ENCODE results near the gene ALDH4A1.
"Not testable (repeated sequence)": the region's sequence is repeated elsewhere in the genome, so short reads cannot be mapped to it uniquely, and the experiment has no call there.

Gene ALDH4A1

GRCh38 chr1:18875107-18875795 lies 27.1 kb downstream of the ALDH4A1 start:
- peak; percentile 34 for DNase-seq

GRCh38 chr1:18874600-18874999 lies 27.8 kb downstream of the ALDH4A1 start:
- DNase-seq, result no peak

GRCh38 chr1:18874036-18874435 lies 28.3 kb downstream of the ALDH4A1 start:
- DNase-seq, result no peak

GRCh38 chr1:18872071-18872611 lies 30.2 kb downstream of the ALDH4A1 start:
- DNase-seq, result no peak

- no peak for DNase-seq
Observed at GRCh38 chr1:18871401-18872070, 30.8 kb downstream of the ALDH4A1 start.

GRCh38 chr1:18870957-18871356 lies 31.4 kb downstream of the ALDH4A1 start:
- no peak for DNase-seq

GRCh38 chr1:18870595-18870865 lies 31.8 kb downstream of the ALDH4A1 start:
- DNase-seq, result not testable (repeated sequence)

GRCh38 chr1:18869847-18870594 lies 32.3 kb downstream of the ALDH4A1 start:
- no peak for DNase-seq

GRCh38 chr1:18868801-18869424 lies 33.4 kb downstream of the ALDH4A1 start:
- DNase-seq, result no peak

- DNase-seq, result no peak
Observed at GRCh38 chr1:18868354-18868753, 34.0 kb downstream of the ALDH4A1 start.

GRCh38 chr1:18866846-18867245 lies 35.5 kb downstream of the ALDH4A1 start:
- no peak for DNase-seq

GRCh38 chr1:18866314-18866713 lies 36.0 kb downstream of the ALDH4A1 start:
- DNase-seq, result no peak

- no peak for DNase-seq
Observed at GRCh38 chr1:18865176-18865575, 37.2 kb downstream of the ALDH4A1 start.

- DNase-seq, result no peak
Observed at GRCh38 chr1:18861590-18861989, 40.8 kb downstream of the ALDH4A1 start.

- no peak for DNase-seq
Observed at GRCh38 chr1:18861082-18861481, 41.3 kb downstream of the ALDH4A1 start.

- DNase-seq, result no peak
Observed at GRCh38 chr1:18859560-18859959, 42.8 kb downstream of the ALDH4A1 start, which contains the start of gene TAS1R2. Gene TAS1R2 (minus strand): TSS chr1:18859660. CDS start chr1:18859660, 0 bp downstream.

- DNase-seq, result no peak
Observed at GRCh38 chr1:18858070-18858688, 44.2 kb downstream of the ALDH4A1 start.

GRCh38 chr1:18856435-18856834 lies 45.9 kb downstream of the ALDH4A1 start:
- DNase-seq, result no peak

GRCh38 chr1:18855573-18855972 lies 46.8 kb downstream of the ALDH4A1 start:
- no peak for DNase-seq

GRCh38 chr1:18854331-18855025 lies 47.9 kb downstream of the ALDH4A1 start:
- DNase-seq, result no peak

GRCh38 chr1:18852501-18852900 lies 49.9 kb downstream of the ALDH4A1 start:
- DNase-seq, result no peak

- no peak for DNase-seq
Observed at GRCh38 chr1:18849261-18849711, 53.1 kb downstream of the ALDH4A1 start.
